Right cardiac atrium (tissue), 5 donors: Measurements from ENCODE around the gene TMED5. TPM values are rescaled to one million over a fixed set of nuclear protein-coding genes. Genes with fewer than 3 reads are reported as not detected.
A peak's percentile ranks its signal among the peaks of the same experiment; 100 is the strongest.
"Not testable (repeated sequence)": the region's sequence is repeated elsewhere in the genome, so short reads cannot be mapped to it uniquely, and the experiment has no call there.

Source experiments
- ATAC-seq, 2 donors: fragments of 200-7000 bp; cut with Tn5 transposase; one replicate each; pipeline versions ENCODE4 v1.8.0 to v1.9.1; 2020; ENCODE audit warnings: moderate library complexity in 2 of 2, mild to moderate bottlenecking in 1 of 2
- DNase-seq, 3 donors: peaks; one replicate each; pipeline ENCODE4 v3.0.0-alpha.2; 2020
- H3K27ac ChIP-seq: one replicate; pipeline ENCODE4 v1.5.1; 2013; ENCODE audit warnings: mild to moderate bottlenecking, low read length, control low read depth, moderate library complexity
- H3K27me3 ChIP-seq: one replicate; pipeline ENCODE4 v1.6.1; 2013; ENCODE audit not compliant: control insufficient read depth, insufficient read depth
- H3K4me1 ChIP-seq: one replicate; pipeline ENCODE4 v1.6.1; 2013; ENCODE audit warnings: low read length; ENCODE audit not compliant: control insufficient read depth, insufficient read depth
- H3K4me3 ChIP-seq: one replicate; pipeline ENCODE4 v1.5.1; 2013; ENCODE audit warnings: low read length, control low read depth
- H3K9me3 ChIP-seq: one replicate; pipeline ENCODE4 v1.6.1; 2013; ENCODE audit warnings: low read length; ENCODE audit not compliant: control insufficient read depth
- WGBS: extraction: QIAGEN DNeasy Blood & Tissue Kit; methylation state at CpG from one replicate; pipeline ENCODE4 v1.1.7; 2013; 5-methylcytosine and 5-hydroxymethylcytosine counted together
- intact Hi-C, 4 donors: fragments of 100-400 bp; cut with DNase I; formaldehyde crosslinking; loops; one replicate each; pipeline versions ENCODE4 v1.11.0 to v1.14.0; 2022 to 2023
- polyA plus RNA-seq: library from polyadenylated mRNA; stranded (reverse); fragments of 200-250 nt; gene quantifications from one replicate; pipeline ENCODE4 v1.2.3, GENCODE V29; 2013
- total RNA-seq, 4 donors: library from RNA; stranded (reverse); fragmentation: NEBNext Ultra II Directional; extraction: Animal tissue kit (Norgen Biotek cat#: 25700); gene quantifications; one replicate each; pipeline ENCODE4 v1.2.1, GENCODE V29; 2021
- donor health status: healthy with polysubstance abuse.
- donor health status: DM: no; HTN: yes; CAD: no.
- donor health status: DM: no; HTN: no; CAD: no.
- donor health status: DM: no; HTN: yes; CAD: no; lungs with severe emphysema.
- donor health status: DM: yes; HTN: yes; CAD: no.

TMED5 gene
- total and polyA plus RNA-seq, 5 donors = 19.5 to 86.6 (median 44.1) TPM

GRCh38 chr1:93200086-93200620 lies 19.9 kb upstream of the TMED5 start:
- ATAC-seq = no peak
- no peaks in the 10 kb centered on the region for H3K4me1 ChIP-seq
- intact Hi-C loops = no loop called here
- no peak overlapping the region for H3K27ac ChIP-seq
- no peaks in the 10 kb centered on the region for H3K9me3 ChIP-seq
- no peak for DNase-seq
- 96% methylated on average over 6 of the region's 6 CpGs for WGBS
- H3K27me3 ChIP-seq = no peaks in the 10 kb centered on the region
- H3K4me3 ChIP-seq = no peak overlapping the region

DNA sequence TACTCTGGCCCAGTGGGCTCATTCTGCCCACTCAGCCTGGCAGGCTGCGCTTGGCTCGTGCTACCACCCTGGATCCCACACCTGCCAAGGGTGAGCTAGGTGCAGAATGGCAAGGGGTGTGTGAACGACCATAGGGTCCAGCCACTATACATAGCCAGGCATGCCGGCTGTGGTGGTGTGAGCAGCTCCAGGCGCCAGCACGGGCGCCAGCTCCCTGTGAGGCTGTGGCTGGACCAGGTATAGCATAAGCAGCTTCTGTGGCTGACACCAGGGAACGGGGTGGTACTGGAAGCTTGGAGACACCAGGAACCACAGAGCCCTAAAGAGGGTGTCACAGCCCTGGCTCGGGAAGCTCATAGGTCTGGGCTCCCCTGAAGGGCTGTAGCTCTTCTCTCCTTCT lies 18.9 kb upstream of the TMED5 start:
- Histone ChIP-seq H3K4me3 (no peak overlapping the region), H3K9me3 (no peaks in the 10 kb centered on the region), H3K4me1 (no peaks in the 10 kb centered on the region), H3K27me3 (no peaks in the 10 kb centered on the region), H3K27ac (no peak overlapping the region)
- ATAC-seq = no peak
- 96% methylated on average over 9 of the region's 9 CpGs for WGBS
- intact Hi-C loops = no loop called here
- DNase-seq = peak in 1 of 3 donors; percentile 29

DNA sequence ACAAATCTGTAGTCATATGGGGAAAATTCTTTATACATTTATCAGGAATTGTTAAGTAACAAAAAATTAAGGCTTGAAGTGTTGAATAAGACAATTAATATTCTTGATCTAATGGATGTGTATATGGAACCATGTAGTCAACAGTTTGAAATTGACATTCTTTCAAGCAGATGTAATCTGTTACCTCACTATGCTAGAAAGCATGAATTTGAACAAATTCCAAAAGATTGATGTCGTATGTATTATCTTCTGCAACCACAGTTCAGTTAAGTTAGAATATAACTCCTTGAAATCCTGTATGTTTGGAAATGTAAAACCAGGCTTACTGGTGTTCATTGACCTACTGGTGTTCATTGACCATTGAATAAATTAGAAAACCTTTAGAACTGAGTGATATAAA lies 16.4 kb upstream of the TMED5 start:
- Histone ChIP-seq H3K9me3 (no peaks in the 10 kb centered on the region), H3K4me1 (no peaks in the 10 kb centered on the region), H3K4me3 (no peak overlapping the region), H3K27ac (no peak overlapping the region), H3K27me3 (no peaks in the 10 kb centered on the region)
- WGBS = 82% methylated on average over 1 of the region's 1 CpG
- ATAC-seq (no peak), DNase-seq (no peak)
- intact Hi-C loops = no loop called here

- no peak overlapping the region for H3K27ac ChIP-seq
- intact Hi-C loops = no loop called here
- no peak for DNase-seq
- H3K9me3 ChIP-seq = no peaks in the 10 kb centered on the region
- 82% methylated on average over 4 of the region's 4 CpGs for WGBS
- H3K4me3 ChIP-seq = no peak overlapping the region
- H3K4me1 ChIP-seq = no peaks in the 10 kb centered on the region
- no peaks in the 10 kb centered on the region for H3K27me3 ChIP-seq
- no peak for ATAC-seq
These were observed 14.2 kb upstream of the TMED5 start for GRCh38 chr1:93194231-93194990.

DNA sequence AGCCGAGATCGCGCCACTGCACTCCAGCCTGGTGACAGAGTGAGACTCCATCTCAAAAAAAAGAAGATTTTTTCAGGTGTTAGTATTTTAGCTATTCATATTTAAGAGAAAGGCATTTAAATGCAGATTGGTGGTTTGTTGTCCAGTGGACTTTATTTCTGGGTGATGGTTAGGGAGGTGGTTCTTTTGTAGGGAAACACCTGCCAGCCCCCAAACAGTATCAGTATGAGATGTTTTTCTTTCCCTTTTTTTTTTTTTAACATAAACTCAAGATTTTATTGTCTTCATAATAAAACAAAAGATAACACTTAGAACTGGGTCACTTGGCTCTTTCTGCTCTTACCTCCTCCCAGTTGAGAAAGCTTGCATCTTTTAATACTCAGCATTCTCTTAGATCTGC lies 10.2 kb upstream of the TMED5 start:
- ATAC-seq (no peak), DNase-seq (no peak)
- H3K27ac ChIP-seq = no peak overlapping the region
- no peaks in the 10 kb centered on the region for H3K4me1 ChIP-seq
- no peak overlapping the region for H3K4me3 ChIP-seq
- WGBS = over 99% methylated on average over 3 of the region's 3 CpGs
- no peaks in the 10 kb centered on the region for H3K9me3 ChIP-seq
- H3K27me3 ChIP-seq = no peaks in the 10 kb centered on the region
- intact Hi-C loops = no loop called here

DNA sequence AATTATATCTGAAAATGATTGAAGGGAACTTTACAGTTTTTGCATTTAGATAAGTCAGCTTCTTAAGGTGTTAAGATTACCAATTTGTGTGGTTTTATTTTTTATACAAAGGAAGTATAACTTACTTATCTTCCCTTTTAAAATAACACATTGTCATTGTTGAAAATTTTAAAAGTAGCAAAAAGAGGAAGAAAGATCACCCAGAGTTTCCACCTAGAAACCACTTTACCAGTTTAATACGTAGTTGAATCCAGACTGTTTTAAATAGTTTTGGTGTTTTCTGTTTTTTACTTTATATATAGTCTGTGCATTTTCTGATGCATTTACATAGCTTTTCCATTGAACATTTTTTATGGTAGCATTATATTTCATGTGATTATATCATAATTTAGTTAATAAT lies 6.5 kb upstream of the TMED5 start:
- intact Hi-C loops = no loop called here
- Histone ChIP-seq H3K27ac (no peak overlapping the region), H3K27me3 (no peaks in the 10 kb centered on the region), H3K4me1 (no peaks in the 10 kb centered on the region), H3K9me3 (no peaks in the 10 kb centered on the region), H3K4me3 (no peak overlapping the region)
- no peak for DNase-seq
- 87% methylated on average over 1 of the region's 1 CpG for WGBS
- ATAC-seq = no peak

GRCh38 chr1:93180723-93181613 lies 755 bp upstream of the TMED5 start, which contains the start of gene CCDC18:
Gene CCDC18, plus strand, starts transcription at chr1:93180724. Its CDS starts 2,638 bp downstream, at chr1:93183362.
- Histone ChIP-seq H3K27ac (peak within 1 kb of the TSS; percentile 100), H3K27me3 (no peaks in the 10 kb centered on the region), H3K4me1 (no peaks in the 10 kb centered on the region), H3K4me3 (peak within 1 kb of the TSS; percentile 85), H3K9me3 (no peaks in the 10 kb centered on the region)
- intact Hi-C loops = no loop called here
- ATAC-seq (no peak), DNase-seq (no peak)
- 2% methylated on average over 43 of the region's 43 CpGs for WGBS

DNA sequence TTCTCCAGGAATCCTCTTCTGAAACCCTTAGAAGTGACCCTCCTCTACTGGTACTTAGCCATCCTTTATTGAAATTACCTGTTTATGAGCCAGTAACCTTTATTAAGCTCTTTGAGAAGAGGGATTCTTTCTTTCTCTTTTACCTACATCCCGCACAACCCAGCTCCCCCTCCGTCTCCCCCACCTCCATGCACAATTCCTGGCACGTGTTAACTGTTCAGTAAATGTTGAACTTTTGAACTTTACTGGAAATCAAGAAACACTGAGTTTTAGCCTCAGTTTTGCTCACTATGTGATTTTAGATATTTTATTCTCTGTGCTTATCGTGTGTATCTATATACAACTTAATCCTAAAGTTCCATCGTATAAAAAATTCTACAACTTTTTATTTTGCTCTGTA lies 1.8 kb downstream of the TMED5 start:
- Histone ChIP-seq H3K4me3 (peak overlapping the region; percentile 85), H3K4me1 (no peaks in the 10 kb centered on the region), H3K27ac (no peak overlapping the region), H3K27me3 (no peaks in the 10 kb centered on the region), H3K9me3 (no peaks in the 10 kb centered on the region)
- DNase-seq (no peak), ATAC-seq (no peak)
- 28% methylated on average over 5 of the region's 5 CpGs for WGBS
- intact Hi-C loops = no loop called here

DNA sequence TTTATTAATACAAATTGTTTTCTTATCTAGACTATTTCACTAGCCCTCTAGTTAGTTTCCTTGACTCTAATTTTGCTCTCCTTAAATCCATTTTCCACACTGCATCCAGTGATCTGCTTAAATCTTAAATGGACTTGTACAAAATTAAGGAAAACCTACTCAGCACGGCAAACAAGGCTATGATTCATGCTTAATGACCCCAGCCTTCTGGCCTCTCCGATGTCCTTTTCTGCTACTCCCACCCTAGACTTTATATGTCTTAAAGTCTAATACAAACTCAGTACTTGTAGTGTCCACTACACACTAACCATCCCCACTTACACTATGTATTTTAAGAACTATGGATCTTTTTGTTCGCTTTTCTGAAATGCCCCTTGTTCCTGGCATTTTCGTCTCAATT lies 2.2 kb downstream of the TMED5 start:
- H3K9me3 ChIP-seq = no peaks in the 10 kb centered on the region
- intact Hi-C loops = no loop called here
- ATAC-seq (no peak), DNase-seq (no peak)
- no peak overlapping the region for H3K27ac ChIP-seq
- 32% methylated on average over 4 of the region's 4 CpGs for whole genome bisulfite sequencing
- peak overlapping the region; percentile 85 for H3K4me3 ChIP-seq
- no peaks in the 10 kb centered on the region for H3K27me3 ChIP-seq
- H3K4me1 ChIP-seq = no peaks in the 10 kb centered on the region

DNA sequence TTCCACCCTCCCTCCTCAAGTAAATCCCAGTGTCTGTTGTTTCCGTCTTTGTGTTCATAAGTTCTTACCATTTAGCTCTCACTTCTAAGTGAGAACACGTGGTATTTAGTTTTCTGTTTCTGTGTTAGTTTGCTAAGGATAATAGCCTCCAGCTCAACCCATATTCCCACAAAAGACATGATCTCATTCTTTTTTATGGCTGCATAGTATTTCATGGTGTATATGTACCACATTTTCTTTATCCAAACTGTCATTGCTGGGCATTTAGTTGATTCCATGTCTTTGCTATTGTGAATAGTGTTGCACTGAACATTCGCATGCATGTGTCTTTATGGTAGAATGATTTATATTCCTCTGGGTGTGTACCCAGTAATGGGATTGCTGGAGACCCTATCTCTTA lies 5.6 kb downstream of the TMED5 start:
- ATAC-seq = not testable (repeated sequence)

GRCh38 chr1:93172778-93173177 lies 7.4 kb downstream of the TMED5 start:
- Histone ChIP-seq H3K27me3 (no peaks in the 10 kb centered on the region), H3K4me1 (no peaks in the 10 kb centered on the region), H3K27ac (no peak overlapping the region), H3K9me3 (no peaks in the 10 kb centered on the region), H3K4me3 (no peak overlapping the region)
- DNase-seq (no peak), ATAC-seq (no peak)
- 20% methylated on average over 1 of the region's 1 CpG for WGBS
- intact Hi-C loops = no loop called here

More for the DNA sequence above, 5.6 kb downstream of the TMED5 start:
- WGBS = 96% methylated on average over 3 of the region's 3 CpGs
- H3K27ac ChIP-seq, intact Hi-C loops, H3K4me3 ChIP-seq, H3K27me3 ChIP-seq, H3K9me3 ChIP-seq, DNase-seq, H3K4me1 ChIP-seq: not testable (repeated sequence)
